Right atrium auricular region (tissue), 2 donors: Measurements from ENCODE around the gene GPR179. TPM values are rescaled to one million over a fixed set of nuclear protein-coding genes. Genes with fewer than 3 reads are reported as not detected.

ENCODE experiments used
- DNase-seq: peaks from one replicate; pipeline ENCODE4 v3.0.0-alpha.2; 2019; ENCODE audit warnings: low spot score
- H3K27ac ChIP-seq, 2 donors: fragments of 200-600 bp; sonication (generic); 1 replicate in 1 of 2; 2 replicates in 1 of 2; pipeline ENCODE4 v1.5.1; 2016 to 2019
- H3K27me3 ChIP-seq, 2 donors: fragments of 200-600 bp; sonication (generic); one replicate each; pipeline versions ENCODE4 v1.5.1 to v1.6.0; 2017 to 2019
- H3K36me3 ChIP-seq: fragments of 200-600 bp; sonication (generic); one replicate; pipeline ENCODE4 v1.5.1; 2016
- H3K4me1 ChIP-seq, 2 donors: fragments of 200-600 bp; sonication (generic); one replicate each; pipeline versions ENCODE4 v1.5.1 to v1.6.0; 2017 to 2019
- H3K4me3 ChIP-seq, 2 donors: fragments of 200-600 bp; sonication (generic); 1 replicate in 1 of 2; 2 replicates in 1 of 2; pipeline ENCODE4 v1.5.1; 2017 to 2019; ENCODE audit warnings: mild to moderate bottlenecking in 1 of 2, moderate library complexity in 1 of 2
- H3K9me3 ChIP-seq, 2 donors: fragments of 200-600 bp; sonication (generic); one replicate each; pipeline ENCODE4 v1.5.1; 2019
- total RNA-seq, 2 donors: library from RNA; depleted of rRNA; stranded (reverse); fragments of >200 nt; gene quantifications; one replicate each; pipeline ENCODE4 v1.1.0, GENCODE V29; 2016
- TF ChIP-seq, protein P1 (sequence below), 2 donors: fragments of 200-600 bp; sonication (generic); IDR thresholded peaks; one replicate each; pipeline ENCODE4 v1.5.1; 2019; ENCODE audit warnings: antibody characterized with exemption in 2 of 2

GPR179 gene
- total RNA-seq, 2 donors from 2014 or later: not detected

DNA sequence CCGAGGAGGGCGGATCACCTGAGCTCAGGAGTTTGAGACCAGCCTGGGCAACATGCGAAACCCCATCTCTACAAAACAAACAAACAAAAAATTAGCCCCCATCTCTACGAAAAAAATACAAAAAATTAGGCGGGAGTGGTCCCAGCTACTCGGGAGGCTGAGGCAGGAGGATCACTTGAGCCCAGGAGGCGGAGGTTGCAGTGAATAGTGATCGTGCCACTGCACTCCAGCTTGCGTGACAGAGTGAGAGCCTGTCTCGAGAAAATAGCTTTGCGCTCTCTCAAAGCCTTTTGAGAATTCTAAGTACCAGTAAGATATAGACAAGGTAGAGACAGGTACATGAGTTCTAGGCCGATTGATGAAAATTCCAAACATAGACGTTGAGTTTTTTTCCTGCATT, 9.9 kb upstream of the GPR179 start:
- DNase-seq: no peak
- Histone ChIP-seq H3K27me3 (no peaks in the 10 kb centered on the region), H3K4me1 (peaks cover 0 to 58% of the 10 kb centered on the region in 2 donors), H3K9me3 (no peaks in the 10 kb centered on the region), H3K4me3 (peak overlapping the region in 1 of 2 donors; percentile 94), H3K36me3 (no peaks in the 10 kb centered on the region), H3K27ac (peak overlapping the region in 1 of 2 donors; percentile 94)
- TF ChIP-seq, protein P1, sequence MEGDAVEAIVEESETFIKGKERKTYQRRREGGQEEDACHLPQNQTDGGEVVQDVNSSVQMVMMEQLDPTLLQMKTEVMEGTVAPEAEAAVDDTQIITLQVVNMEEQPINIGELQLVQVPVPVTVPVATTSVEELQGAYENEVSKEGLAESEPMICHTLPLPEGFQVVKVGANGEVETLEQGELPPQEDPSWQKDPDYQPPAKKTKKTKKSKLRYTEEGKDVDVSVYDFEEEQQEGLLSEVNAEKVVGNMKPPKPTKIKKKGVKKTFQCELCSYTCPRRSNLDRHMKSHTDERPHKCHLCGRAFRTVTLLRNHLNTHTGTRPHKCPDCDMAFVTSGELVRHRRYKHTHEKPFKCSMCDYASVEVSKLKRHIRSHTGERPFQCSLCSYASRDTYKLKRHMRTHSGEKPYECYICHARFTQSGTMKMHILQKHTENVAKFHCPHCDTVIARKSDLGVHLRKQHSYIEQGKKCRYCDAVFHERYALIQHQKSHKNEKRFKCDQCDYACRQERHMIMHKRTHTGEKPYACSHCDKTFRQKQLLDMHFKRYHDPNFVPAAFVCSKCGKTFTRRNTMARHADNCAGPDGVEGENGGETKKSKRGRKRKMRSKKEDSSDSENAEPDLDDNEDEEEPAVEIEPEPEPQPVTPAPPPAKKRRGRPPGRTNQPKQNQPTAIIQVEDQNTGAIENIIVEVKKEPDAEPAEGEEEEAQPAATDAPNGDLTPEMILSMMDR (IDR thresholded peaks at IDR 0.05): no peak

DNA sequence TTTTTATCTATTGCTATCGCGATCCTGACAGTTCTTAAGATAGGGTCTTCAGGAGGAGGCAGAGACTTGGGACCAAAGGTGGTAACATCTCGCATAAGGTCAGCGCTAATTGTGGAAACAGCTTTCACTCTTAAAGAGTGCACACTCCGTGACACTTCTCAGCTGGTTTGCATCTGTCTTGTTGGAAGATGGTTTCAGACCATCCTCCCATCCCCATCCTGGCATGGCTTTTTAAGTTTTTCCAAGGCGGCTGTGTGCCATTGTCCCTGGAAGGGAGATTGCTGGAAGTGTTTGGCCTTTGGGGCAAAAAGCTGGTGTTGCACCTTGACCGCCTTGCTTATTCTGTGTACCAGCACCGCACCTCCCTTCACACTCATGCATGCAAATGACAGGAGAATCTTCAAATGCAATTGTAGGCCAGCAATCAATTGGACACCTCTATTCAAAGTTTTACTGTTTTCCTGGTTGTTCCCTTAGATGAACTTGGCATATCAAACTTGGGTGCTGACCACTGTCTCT, 9.4 kb upstream of the GPR179 start:
- Histone ChIP-seq H3K9me3 (no peaks in the 10 kb centered on the region), H3K4me1 (peaks cover 0 to 53% of the 10 kb centered on the region in 2 donors), H3K36me3 (no peaks in the 10 kb centered on the region), H3K4me3 (peak overlapping the region; percentile 80 to 94), H3K27me3 (no peaks in the 10 kb centered on the region), H3K27ac (peak overlapping the region; percentile 91 to 94)
- TF ChIP-seq, protein P1 (IDR thresholded peaks at IDR 0.05): no peak
- no peak for DNase-seq

DNA sequence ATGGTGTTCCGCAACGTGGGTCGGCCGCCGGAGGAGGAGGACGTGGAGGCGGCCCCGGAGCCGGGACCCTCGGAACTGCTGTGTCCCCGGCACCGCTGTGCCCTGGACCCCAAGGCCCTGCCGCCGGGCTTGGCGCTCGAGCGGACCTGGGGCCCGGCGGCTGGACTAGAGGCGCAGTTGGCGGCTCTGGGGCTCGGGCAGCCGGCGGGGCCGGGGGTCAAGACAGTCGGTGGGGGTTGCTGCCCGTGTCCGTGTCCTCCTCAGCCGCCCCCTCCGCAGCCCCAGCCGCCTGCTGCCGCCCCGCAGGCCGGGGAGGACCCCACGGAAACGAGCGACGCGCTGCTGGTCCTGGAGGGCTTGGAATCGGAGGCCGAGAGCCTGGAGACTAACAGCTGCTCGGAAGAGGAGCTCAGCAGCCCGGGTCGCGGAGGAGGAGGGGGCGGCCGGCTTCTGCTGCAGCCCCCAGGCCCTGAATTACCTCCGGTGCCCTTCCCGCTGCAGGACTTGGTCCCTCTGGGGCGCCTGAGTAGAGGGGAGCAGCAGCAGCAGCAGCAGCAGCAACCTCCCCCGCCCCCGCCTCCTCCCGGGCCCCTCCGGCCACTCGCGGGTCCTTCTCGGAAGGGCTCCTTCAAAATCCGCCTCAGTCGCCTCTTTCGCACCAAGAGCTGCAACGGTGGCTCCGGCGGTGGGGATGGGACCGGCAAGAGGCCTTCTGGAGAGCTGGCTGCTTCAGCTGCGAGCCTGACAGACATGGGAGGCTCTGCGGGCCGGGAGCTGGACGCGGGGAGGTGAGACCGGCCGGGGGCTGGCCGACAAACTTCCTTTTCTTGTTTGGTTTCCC, 8.7 kb upstream of the GPR179 start:
- Histone ChIP-seq H3K9me3 (no peaks in the 10 kb centered on the region), H3K4me3 (peak overlapping the region; percentile 80 to 94), H3K36me3 (no peaks in the 10 kb centered on the region), H3K27me3 (no peaks in the 10 kb centered on the region), H3K4me1 (peaks cover 0 to 46% of the 10 kb centered on the region in 2 donors), H3K27ac (peak overlapping the region; percentile 91 to 94)
- TF ChIP-seq, protein P1 (IDR thresholded peaks at IDR 0.05): no peak
- no peak for DNase-seq

GRCh38 chr17:38351412-38352222, 7.9 kb upstream of the GPR179 start, which contains the start of gene SOCS7:
Gene SOCS7 (plus strand): TSS chr17:38351844. CDS start chr17:38352053, 209 bp downstream.
- H3K9me3 ChIP-seq: no peaks in the 10 kb centered on the region
- H3K27ac ChIP-seq: peak within 1 kb of the TSS; percentile 91 to 94
- peak within 1 kb of the TSS; percentile 80 to 94 for H3K4me3 ChIP-seq
- TF ChIP-seq, protein P1 (IDR thresholded peaks at IDR 0.05): peak in 1 of 2 donors; percentile 21
- no peaks in the 10 kb centered on the region for H3K36me3 ChIP-seq
- DNase-seq: peak; percentile 87
- no peaks in the 10 kb centered on the region for H3K27me3 ChIP-seq
- peaks cover 0 to 37% of the 10 kb centered on the region in 2 donors for H3K4me1 ChIP-seq

- no peak overlapping the region for H3K4me3 ChIP-seq
- peaks cover 0 to 22% of the 10 kb centered on the region in 2 donors for H3K4me1 ChIP-seq
- DNase-seq: no peak
- H3K27me3 ChIP-seq: no peaks in the 10 kb centered on the region
- TF ChIP-seq, protein P1 (IDR thresholded peaks at IDR 0.05): no peak
- H3K36me3 ChIP-seq: no peaks in the 10 kb centered on the region
- no peak overlapping the region for H3K27ac ChIP-seq
- H3K9me3 ChIP-seq: no peaks in the 10 kb centered on the region
These were observed 6.3 kb upstream of the GPR179 start for GRCh38 chr17:38350035-38350434.
